GM15510 (cell line): Measurements from ENCODE around the gene IFNA8.

Experiments used
- POLR2A ChIP-seq: IDR thresholded peaks from 3 replicates; pipeline ENCODE4 v1.6.1; 2011; ENCODE audit warnings: borderline replicate concordance; ENCODE audit not compliant: insufficient read length; ENCODE audit errors: extremely low read depth

Gene IFNA8

GRCh38 chr9:21414220-21414940 is 5.5 kb downstream of the IFNA8 start:
- TF ChIP-seq POLR2A = no peak

GRCh38 chr9:21415493-21416267 is 6.8 kb downstream of the IFNA8 start:
- TF ChIP-seq POLR2A = no peak

- TF ChIP-seq POLR2A = no peak
Measured at GRCh38 chr9:21428235-21428634, 19.3 kb downstream of the IFNA8 start.

- TF ChIP-seq POLR2A = no peak
Measured at GRCh38 chr9:21429191-21429590, 20.3 kb downstream of the IFNA8 start.

- TF ChIP-seq POLR2A = no peak
Measured at GRCh38 chr9:21432672-21433425, 23.9 kb downstream of the IFNA8 start.

GRCh38 chr9:21434202-21435014 is 25.5 kb downstream of the IFNA8 start:
- no peak for TF ChIP-seq POLR2A

- no peak for TF ChIP-seq POLR2A
Measured at GRCh38 chr9:21440139-21440538, 31.2 kb downstream of the IFNA8 start, which contains the start of gene IFNA1. Gene IFNA1, plus strand, starts transcription at chr9:21440439. Its CDS starts 69 bp downstream, at chr9:21440508.

GRCh38 chr9:21443849-21444625 is 35.1 kb downstream of the IFNA8 start:
- TF ChIP-seq POLR2A = no peak

- TF ChIP-seq POLR2A = no peak
Measured at GRCh38 chr9:21450733-21451394, 41.9 kb downstream of the IFNA8 start.

- no peak for TF ChIP-seq POLR2A
Measured at GRCh38 chr9:21452681-21453080, 43.8 kb downstream of the IFNA8 start.

- TF ChIP-seq POLR2A = no peak
Measured at GRCh38 chr9:21454149-21454548, 45.2 kb downstream of the IFNA8 start.

GRCh38 chr9:21455320-21455719 is 46.4 kb downstream of the IFNA8 start:
- TF ChIP-seq POLR2A = no peak
